Coronary artery (tissue), 2 donors: ENCODE results near the gene GABPB2.

ENCODE experiments used
- DNase-seq: peaks from one replicate; pipeline ENCODE4 v3.0.0-alpha.2; 2017; ENCODE audit warnings: low spot score
- H3K27ac ChIP-seq, 2 donors: fragments of 200-600 bp; sonication (generic); one replicate each; pipeline ENCODE4 v1.5.1; 2016 to 2019
- H3K4me3 ChIP-seq: fragments of 200-600 bp; sonication (generic); 2 replicates; pipeline ENCODE4 v1.5.1; 2016; ENCODE audit warnings: mild to moderate bottlenecking, moderate library complexity
- CTCF ChIP-seq: fragments of 200-600 bp; sonication (generic); IDR thresholded peaks from one replicate; pipeline ENCODE4 v1.5.1; 2019; ENCODE audit warnings: antibody characterized with exemption

The GABPB2 gene

GRCh38 chr1:151070474-151071276 lies at the start of gene GABPB2:
TSS of gene GABPB2 (plus strand) at chr1:151070761. CDS start at chr1:151088190, 17,429 bp downstream.
- Histone ChIP-seq H3K27ac (peak within 1 kb of the TSS; percentile 94 to 99), H3K4me3 (peak within 1 kb of the TSS; percentile 91)
- peak; percentile 96 for DNase-seq
- TF ChIP-seq CTCF, result peak; percentile 90

GRCh38 chr1:151024540-151025146 lies 45.9 kb upstream of the GABPB2 start:
- Histone ChIP-seq H3K27ac (peak overlapping the region in 1 of 2 donors; percentile 54), H3K4me3 (no peak overlapping the region)
- peak; percentile 82 for DNase-seq
- TF ChIP-seq CTCF, result peak; percentile 58

GRCh38 chr1:151026460-151026859 lies 44.1 kb upstream of the GABPB2 start:
- no peak for TF ChIP-seq CTCF
- no peak for DNase-seq
- Histone ChIP-seq H3K27ac (no peak overlapping the region), H3K4me3 (no peak overlapping the region)

GRCh38 chr1:151032164-151032563 lies 38.4 kb upstream of the GABPB2 start:
- H3K27ac ChIP-seq, result no peak overlapping the region
- no peak for TF ChIP-seq CTCF
- no peak for DNase-seq
- H3K4me3 ChIP-seq, result no peak overlapping the region

- no peak for DNase-seq
- Histone ChIP-seq H3K4me3 (no peak overlapping the region), H3K27ac (no peak overlapping the region)
- TF ChIP-seq CTCF, result no peak
These were observed 35.4 kb upstream of the GABPB2 start for GRCh38 chr1:151035167-151035566.

GRCh38 chr1:151036356-151036755 lies 34.2 kb upstream of the GABPB2 start, which contains the start of gene BNIPL:
TSS of gene BNIPL (plus strand) at chr1:151036586. CDS start at chr1:151036726, 140 bp downstream.
- TF ChIP-seq CTCF, result no peak
- no peak within 1 kb of the TSS for H3K4me3 ChIP-seq
- no peak within 1 kb of the TSS for H3K27ac ChIP-seq
- DNase-seq, result no peak
